Gastrocnemius medialis (tissue), 4 donors: ENCODE data around the gene PLPPR4.

Experiments
- POLR2A ChIP-seq, 2 donors: fragments of 450-650 bp; IDR thresholded peaks; one replicate each; pipeline ENCODE4 v1.6.1; 2017; ENCODE audit warnings: antibody characterized with exemption in 2 of 2, mild to moderate bottlenecking in 2 of 2, moderate library complexity in 2 of 2
- TF ChIP-seq, protein P1 (sequence below), 5 experiments: fragments of 450-650 bp in 3 of 5; fragments of 200-600 bp in 2 of 5; sonication (generic) in 2 of 5; IDR thresholded peaks in 4 of 5; conservative IDR thresholded peaks in 1 of 5; 1 replicate in 4 of 5; 2 replicates in 1 of 5; pipeline ENCODE4 v1.5.1; 2016 to 2019; ENCODE audit warnings: antibody characterized with exemption in 5 of 5, mild to moderate bottlenecking in 3 of 5, moderate library complexity in 3 of 5

DNA sequence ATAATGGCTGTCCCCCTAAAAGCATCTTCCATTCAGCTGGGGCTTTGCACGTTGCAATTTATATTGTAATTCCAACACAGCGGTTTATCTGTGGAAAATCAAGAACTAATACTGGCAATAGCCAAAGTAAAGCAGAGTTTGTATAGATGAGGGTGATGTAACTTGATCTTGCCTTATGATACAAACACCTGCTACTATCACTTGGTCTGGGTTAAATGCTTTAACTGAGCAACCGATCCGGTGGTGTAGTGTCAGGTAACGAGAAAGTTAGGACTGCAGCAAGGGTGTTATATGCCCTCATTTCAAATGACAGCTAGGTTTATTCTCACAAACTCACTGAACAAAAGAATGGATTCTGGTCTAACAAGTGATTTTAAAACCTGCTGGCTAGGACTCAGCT is 47.3 kb upstream of the PLPPR4 start:
- TF ChIP-seq, protein P1, sequence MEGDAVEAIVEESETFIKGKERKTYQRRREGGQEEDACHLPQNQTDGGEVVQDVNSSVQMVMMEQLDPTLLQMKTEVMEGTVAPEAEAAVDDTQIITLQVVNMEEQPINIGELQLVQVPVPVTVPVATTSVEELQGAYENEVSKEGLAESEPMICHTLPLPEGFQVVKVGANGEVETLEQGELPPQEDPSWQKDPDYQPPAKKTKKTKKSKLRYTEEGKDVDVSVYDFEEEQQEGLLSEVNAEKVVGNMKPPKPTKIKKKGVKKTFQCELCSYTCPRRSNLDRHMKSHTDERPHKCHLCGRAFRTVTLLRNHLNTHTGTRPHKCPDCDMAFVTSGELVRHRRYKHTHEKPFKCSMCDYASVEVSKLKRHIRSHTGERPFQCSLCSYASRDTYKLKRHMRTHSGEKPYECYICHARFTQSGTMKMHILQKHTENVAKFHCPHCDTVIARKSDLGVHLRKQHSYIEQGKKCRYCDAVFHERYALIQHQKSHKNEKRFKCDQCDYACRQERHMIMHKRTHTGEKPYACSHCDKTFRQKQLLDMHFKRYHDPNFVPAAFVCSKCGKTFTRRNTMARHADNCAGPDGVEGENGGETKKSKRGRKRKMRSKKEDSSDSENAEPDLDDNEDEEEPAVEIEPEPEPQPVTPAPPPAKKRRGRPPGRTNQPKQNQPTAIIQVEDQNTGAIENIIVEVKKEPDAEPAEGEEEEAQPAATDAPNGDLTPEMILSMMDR (IDR thresholded peaks at IDR 0.05 in 4 of 5, conservative IDR thresholded peaks at IDR 0.05 in 1 of 5), result no peak
- TF ChIP-seq POLR2A (IDR thresholded peaks at IDR 0.05), result no peak
